8988T (cell line): ENCODE data around the gene RNF220.
"Not testable (repeated sequence)": the region's sequence is repeated elsewhere in the genome, so short reads cannot be mapped to it uniquely, and the experiment has no call there.

Experiments used
- DNase-seq: peaks from one replicate; pipeline ENCODE4 v3.0.0; 2011

The RNF220 gene

DNA sequence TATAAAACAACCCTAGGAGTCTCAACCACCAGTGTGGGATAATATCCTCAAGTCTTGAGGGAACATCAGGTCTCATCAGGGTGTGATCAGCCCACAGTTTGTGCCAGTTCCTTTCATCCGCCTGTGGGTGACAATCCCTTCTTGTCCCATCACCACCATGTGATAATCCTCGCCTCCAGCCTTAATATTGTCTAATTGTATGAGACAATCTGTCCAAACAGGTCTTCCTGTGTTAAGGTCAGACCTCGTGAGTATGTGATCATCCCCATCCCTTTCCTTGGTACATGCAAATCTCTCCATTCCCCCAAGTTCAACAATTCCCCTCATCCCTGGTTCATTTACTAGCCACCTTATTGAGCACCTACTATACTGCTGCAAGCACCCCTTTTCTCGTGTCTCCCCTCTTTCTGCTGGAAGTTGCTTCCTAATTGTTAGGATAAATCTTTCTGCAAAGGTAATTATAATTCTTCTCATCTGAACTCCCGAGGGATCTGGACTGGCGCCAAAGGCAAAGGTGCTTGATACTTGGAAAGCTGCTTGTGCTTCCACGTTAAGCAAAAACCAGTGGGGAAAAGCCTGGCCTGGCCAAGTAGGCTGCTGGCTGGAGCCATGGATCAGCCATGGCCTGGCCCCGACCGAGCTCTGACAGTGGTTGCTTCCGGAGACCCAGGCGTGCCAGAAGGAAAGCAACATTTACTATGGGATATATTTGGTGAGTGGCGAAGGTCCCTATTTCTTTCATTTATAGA, 92.5 kb downstream of the RNF220 start:
- DNase-seq: no peak

- no peak for DNase-seq
Observed at GRCh38 chr1:44499306-44499705, 94.3 kb downstream of the RNF220 start.

DNA sequence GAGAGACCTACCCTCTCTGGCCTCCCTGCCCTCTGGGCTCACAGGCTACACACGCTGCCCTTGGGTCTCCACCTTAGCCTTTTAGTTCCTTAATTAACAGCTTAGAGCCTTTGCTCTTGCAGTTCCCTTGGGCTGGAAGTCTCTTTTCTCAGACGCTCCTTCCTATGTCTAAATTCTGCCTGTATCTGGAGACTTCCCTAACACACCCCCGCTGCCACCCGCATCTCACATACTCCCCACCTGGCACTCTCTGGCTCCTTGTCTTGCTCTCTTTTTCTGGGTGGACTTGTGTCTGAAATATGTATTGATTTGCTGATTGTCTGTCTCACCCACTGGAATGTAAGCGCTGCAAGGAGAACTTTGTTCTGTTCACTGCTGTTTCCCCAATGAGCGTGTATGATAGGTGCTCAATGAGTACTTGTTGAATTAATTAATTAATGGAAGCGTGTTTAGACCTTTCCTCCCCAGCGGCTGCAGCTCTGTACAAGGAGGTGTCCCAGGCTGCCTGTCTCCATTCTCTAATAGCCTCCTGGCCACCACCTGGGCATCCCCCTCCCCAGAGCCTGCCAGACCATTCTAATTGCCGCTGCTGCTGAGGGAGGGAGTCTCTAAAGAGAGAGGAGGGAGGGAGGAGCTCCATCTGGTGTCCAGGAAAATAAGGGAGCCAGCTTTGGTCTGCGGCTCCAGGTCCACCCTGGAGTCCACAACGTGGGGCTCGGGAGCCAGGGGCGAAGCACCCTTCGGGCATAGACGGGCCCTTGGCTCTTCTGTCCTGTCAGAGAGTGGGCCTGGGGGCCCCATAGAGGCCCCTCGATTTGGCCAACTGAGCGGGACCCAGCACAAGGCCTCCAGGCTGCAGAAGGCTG, 95.4 kb downstream of the RNF220 start:
- DNase-seq: no peak

- no peak for DNase-seq
Observed at GRCh38 chr1:44501047-44501890, 96.2 kb downstream of the RNF220 start.

- DNase-seq: not testable (repeated sequence)
Observed at GRCh38 chr1:44502823-44503222, 97.8 kb downstream of the RNF220 start.

DNA sequence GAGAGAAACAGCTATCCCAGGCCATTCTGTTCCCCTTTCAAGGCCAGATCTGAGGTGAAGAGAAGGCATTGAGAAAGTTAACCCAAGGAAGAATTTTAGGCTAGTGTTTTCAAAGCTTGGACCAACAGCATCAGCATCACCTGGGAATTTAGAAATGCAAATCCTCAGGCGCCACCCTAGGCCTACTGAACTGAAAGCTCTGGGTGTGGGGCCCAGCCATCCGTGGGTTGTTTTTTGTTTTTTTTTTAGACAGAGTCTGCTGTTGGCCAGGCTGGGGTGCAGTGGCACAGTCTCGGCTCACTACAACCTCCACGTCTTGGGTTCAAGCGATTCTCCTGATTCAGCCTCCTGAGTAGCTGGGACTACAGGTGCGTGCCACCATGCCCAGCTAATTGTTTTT, 98.6 kb downstream of the RNF220 start:
- no peak for DNase-seq

GRCh38 chr1:44505210-44505993, 100.3 kb downstream of the RNF220 start:
- DNase-seq: no peak

DNA sequence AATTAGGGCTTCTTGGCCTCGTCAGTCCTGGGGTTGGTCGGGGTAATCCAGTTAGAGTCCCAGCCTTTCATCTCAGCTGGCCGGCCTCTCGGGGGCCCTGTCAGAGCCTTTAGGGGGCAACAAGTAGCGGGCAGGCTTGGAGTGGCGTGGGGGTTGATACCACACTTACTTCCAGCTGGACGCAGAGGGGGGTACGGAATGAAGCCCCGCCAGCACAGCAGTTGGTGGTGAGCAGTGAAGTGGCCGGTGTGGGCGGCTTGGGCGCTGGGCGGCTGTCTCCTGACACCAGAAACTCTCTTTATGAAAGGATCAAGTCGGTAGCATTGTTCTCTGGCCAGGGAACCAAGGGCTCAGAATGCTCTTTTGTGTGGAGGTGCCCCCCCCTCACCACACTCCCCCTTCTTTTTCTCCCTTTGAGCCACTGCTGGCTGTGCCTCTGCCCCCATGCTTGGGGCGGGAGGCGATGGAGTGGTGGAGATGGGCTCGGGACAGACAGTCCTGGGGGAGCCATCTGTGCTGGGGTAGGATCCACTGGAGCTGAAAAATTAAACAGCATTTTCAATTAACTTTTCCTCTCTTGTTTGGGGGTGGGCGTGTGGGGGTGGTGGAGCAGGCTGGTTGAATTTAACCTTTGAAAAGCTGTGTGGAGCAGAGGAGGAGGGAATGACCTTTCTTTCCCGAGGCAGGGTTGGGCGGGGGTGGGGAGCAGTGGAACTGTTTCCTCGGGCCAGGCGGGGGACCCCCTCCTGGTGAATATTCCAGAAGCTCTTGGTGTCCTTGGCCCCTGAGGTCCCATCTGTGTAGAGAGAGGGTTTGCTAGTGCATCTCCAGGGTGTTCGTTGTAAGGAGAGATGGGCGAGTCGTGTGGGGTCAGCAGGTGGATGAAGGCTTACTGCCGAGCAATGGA, 102.7 kb downstream of the RNF220 start:
- DNase-seq: no peak

DNA sequence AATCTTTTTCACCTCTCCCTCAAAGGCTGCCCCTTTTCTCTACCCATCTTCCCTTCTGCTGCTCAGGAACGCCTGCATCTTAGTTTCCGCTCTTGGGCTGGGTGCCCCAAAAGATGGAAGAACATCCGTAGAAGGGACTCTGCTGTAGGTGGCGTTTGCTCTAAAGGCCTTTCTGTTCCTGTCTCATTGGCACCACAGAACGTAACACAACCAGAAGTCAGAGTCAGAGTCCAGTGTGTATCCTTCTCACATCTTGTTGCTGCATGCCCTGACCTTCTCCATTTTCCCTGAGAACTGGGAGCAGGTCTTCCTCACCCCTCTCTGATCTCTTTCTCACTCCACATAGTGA, 103.3 kb downstream of the RNF220 start:
- no peak for DNase-seq

DNA sequence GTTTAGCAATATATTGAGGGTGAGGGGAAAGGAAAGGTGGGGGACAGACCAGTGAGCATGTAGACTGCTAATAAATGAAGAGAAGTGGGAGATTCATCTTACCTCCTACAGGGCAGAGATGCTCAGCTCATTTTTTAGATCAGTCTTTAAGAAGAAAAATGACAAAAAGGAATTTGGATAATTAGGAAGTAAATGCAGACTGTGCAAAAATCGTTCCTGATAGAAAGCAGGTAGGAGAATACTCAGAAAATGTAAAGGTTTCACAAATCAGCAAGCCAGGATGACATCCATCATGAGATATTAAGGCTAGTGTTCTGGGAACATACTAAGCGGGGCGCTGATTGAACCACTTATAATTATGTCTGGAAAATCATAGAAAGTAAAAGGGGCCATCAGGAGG, 106.3 kb downstream of the RNF220 start:
- no peak for DNase-seq

GRCh38 chr1:44511769-44512168, 106.7 kb downstream of the RNF220 start:
- DNase-seq: no peak

DNA sequence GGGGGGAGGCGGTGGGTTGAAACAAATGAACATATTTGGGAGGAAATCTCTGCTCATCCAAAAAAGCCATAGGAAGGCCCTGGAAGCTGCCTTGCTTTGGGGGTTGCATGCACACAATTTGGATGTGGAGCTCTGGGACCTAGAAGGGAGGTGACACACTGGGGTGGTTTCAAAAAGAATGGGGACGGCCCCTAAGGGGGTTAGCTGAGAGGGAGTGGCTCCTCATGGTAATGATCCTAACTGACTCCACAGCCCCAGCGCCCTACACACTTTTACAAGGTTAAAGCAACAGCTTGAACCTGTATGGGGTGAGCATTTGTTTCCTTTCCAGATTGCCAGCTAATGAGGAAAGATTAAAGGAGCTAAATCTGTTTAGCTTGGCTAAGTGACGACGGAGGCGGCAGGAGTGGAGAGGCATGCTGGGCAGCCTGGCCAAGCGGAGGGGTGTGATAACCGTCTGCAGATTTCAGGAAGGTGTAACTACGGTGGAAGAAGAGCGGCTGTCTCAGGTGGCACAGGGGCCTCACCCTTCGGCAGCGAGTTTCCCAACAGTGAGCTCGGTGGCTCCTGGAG, 107.3 kb downstream of the RNF220 start:
- DNase-seq: no peak

- DNase-seq: no peak
Observed at GRCh38 chr1:44513111-44513510, 108.1 kb downstream of the RNF220 start.

DNA sequence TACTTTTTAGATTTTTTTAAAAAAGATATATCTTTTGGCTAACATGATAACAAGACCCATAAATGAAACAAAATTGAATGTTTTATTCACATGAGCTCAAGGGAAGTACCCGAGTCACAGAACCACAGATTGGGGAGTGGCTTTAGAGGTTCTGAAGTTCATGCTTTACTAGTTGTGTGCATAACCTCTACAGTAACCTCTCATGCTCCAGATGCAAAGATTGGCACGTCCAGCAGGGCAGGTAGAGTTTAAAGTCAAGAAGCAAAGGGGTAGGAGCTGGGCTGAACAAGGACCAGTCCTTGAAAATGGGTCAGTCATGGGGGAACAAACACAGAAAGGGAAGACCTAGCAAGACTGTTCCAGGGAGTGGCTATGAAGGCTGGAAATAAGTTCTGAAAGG, 109.6 kb downstream of the RNF220 start:
- DNase-seq: no peak

DNA sequence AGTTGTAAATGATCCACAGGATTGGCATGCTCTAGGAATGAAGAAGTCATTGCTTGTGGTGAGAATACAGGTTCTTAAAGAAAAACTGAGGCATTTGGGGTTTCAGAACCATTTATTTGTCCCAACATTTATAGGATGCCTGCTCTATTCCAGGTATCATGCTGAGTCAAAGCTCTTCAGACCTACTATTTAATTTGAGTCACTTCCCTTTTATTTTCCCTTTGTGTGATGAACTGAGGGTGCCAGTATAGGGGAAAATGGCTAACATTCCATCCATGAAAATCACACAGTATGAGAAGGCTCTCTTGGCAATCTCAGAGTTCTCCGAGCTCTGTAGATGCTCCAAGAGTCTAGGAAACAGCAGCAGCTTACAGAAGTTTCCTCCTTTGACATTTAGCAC, 110.4 kb downstream of the RNF220 start:
- no peak for DNase-seq

DNA sequence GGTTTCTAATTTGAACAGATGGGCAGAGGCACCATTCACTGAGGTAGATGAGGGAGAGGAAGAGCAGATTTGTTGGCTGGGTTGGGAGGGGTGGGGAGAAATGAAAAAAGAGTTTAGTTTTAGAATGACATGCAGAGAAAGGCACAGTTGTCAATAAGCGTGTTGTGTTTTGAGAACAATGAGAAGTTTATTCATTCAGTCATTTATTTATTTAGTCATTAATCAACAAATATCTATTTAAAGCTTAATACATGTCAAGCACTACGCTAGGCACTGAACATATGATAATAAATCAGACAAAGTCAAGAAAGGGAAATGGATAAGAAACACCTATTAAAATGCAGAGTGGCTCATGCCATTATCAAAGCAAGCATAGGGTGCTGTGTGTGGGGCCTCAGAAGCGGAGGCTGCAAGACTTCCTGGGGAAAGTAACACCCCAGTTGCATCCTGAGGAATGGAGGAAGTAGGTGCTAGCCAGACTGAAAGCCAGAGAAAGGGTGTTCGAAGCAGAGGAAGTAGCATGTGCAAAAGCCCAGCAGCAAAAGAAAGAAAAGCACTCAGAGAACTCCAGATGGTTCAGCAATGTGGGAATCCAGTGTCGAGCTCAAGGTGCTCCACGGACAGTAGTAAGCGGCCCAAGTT, 114.1 kb downstream of the RNF220 start:
- no peak for DNase-seq

- no peak for DNase-seq
Observed at GRCh38 chr1:44521378-44522080, 116.5 kb downstream of the RNF220 start.

- DNase-seq: no peak
Observed at GRCh38 chr1:44523593-44524591, 118.8 kb downstream of the RNF220 start.
